C4-2B (cell line): ENCODE data around the gene TRIO.

Experiments used
- CTCF ChIP-seq: fragments of 450-650 bp; conservative IDR thresholded peaks from 2 replicates; pipeline ENCODE4 v1.5.1; 2017; ENCODE audit warnings: mild to moderate bottlenecking
- ZFX ChIP-seq: fragments of 450-650 bp; IDR thresholded peaks from 2 replicates; pipeline ENCODE4 v1.6.1; 2017

GRCh38 chr5:14445013-14445412 is 301.9 kb downstream of the TRIO start:
- TF ChIP-seq CTCF (no peak), ZFX (no peak)
